HT1080 (cell line): Measurements from ENCODE around the gene AP1AR. TPM values are rescaled to one million over a fixed set of nuclear protein-coding genes. Genes with fewer than 3 reads are reported as not detected.
"Not testable (repeated sequence)": the region's sequence is repeated elsewhere in the genome, so short reads cannot be mapped to it uniquely, and the experiment has no call there.

Experiments used
- DNase-seq: peaks from one replicate; pipeline ENCODE4 v3.0.0-alpha.2; 2015; ENCODE audit warnings: low read depth
- polyA plus RNA-seq, 2 experiments: library from polyadenylated mRNA; depleted of rRNA; stranded (reverse); fragments of >200 nt; gene quantifications; 2 replicates each; pipeline ENCODE4 v1.2.3, GENCODE V29; 2015
- total RNA-seq: library from RNA; depleted of rRNA; stranded (reverse); fragments of >200 nt; shearing (Covaris generic); gene quantifications from 2 replicates; pipeline ENCODE4 v1.2.3, GENCODE V29; 2014; rRNA removed

The AP1AR gene, protein sequence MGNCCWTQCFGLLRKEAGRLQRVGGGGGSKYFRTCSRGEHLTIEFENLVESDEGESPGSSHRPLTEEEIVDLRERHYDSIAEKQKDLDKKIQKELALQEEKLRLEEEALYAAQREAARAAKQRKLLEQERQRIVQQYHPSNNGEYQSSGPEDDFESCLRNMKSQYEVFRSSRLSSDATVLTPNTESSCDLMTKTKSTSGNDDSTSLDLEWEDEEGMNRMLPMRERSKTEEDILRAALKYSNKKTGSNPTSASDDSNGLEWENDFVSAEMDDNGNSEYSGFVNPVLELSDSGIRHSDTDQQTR
- total RNA-seq = 26.3 and 27.9 TPM in 2 replicates
- polyA plus RNA-seq (2015; cell fraction: cytosol; rRNA removed) = 39.3 and 45.2 TPM in 2 replicates
- 36.7 and 37.5 TPM in 2 replicates for polyA plus RNA-seq (2015; cell fraction: nucleus; rRNA removed)

GRCh38 chr4:112231779-112232713 is at the start of gene AP1AR:
TSS of gene AP1AR (plus strand) at chr4:112231787. CDS start at chr4:112232092, 305 bp downstream.
- DNase-seq = peak; percentile 84

DNA sequence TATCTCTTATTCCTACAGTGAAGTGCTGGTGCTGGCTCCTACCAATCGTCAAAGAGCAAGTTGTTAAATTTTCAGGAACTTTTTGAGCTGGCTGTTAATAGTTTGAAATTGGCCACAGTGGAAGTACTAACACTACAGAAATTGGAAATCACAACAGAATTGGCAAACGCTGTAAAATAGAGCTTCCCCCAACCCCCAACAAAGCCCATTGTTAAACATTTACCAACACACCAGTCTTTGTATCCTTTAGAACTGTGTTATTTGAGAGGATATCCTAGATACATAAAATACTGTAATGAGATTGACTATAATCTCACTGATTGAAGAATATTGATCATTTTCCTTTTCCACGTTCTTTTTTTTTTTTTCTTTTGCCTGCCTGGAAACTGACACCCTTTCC is 49.0 kb upstream of the AP1AR start:
- DNase-seq = no peak

DNA sequence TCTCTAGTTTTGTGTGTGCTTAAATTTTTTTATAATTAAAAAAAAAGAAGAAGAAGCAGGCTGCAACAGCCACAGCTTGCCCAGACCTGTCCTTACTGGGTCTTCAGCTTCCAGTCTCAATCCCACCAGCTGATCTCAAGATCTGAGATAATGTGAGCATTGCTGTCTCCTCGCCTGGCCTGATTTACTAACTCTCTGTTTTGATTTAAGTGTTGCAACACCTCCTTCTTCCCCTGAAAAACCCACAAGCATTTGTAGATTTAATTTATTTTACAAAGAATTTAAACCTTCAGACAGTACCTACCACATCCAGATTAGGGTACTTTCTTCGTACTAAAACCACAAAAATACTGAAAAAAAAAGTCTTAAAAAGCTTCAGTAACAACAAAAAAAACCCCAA is 48.3 kb upstream of the AP1AR start:
- DNase-seq = no peak

DNA sequence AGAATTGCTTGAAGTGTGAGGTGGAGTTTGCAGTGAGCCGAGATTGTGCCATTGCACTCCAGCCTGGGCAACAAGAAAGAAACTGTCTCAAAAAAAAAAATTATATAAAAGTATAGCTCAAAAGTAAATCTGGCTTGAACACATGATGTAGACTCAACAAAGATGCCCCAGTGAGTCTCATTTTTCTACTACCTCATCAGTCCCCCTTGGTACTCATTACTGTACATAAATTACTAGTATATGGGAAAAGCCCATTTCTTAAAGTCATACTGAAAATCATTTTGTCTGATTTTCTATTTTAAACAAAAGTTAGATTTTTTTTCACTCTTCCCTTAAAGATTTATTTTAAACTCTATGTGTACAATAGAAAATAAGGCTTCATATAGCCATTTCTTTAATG is 47.1 kb upstream of the AP1AR start:
- DNase-seq = no peak

DNA sequence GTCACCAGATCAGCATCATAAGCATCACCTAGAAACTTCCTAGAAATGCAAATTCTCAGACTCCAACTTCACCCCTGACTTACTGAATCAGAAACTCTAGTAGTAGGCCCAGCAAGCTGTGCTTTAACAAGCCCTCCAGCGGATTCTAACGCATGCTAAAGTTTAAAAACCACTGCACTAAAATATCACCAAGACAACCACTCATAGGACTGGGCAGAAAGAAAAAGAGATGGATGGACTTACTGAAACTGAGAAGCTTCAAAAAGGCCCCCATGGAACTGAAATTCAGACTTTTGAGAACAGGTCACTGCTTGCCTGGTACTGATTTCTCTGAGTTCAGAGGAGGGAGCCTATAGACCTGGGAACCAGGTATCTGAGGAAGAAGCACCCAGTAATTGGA is 46.3 kb upstream of the AP1AR start:
- DNase-seq = no peak

GRCh38 chr4:112185740-112186670 is 45.6 kb upstream of the AP1AR start:
- no peak for DNase-seq

DNA sequence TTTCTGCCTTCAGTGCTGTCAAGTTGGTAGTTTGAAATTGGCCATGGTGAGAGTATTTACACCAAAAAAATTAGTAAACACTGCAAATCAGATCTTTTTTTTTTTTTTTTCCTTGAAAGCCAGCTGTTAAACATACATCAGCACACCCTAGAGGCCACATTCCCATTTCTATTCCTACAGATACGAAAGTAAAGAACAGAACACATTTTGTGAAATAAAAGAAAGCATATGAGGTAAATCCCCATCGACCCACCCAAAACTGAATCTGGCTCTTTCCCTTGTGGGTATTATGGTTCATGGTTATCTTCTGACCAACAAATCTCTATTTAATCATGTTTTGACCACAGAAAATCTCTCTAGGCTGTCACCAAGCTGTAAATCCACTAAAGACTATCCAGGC is 41.8 kb upstream of the AP1AR start:
- no peak for DNase-seq

- no peak for DNase-seq
These were observed 40.9 kb upstream of the AP1AR start for GRCh38 chr4:112190684-112191083.

- DNase-seq = no peak
These were observed 35.1 kb upstream of the AP1AR start for GRCh38 chr4:112196461-112196860.

DNA sequence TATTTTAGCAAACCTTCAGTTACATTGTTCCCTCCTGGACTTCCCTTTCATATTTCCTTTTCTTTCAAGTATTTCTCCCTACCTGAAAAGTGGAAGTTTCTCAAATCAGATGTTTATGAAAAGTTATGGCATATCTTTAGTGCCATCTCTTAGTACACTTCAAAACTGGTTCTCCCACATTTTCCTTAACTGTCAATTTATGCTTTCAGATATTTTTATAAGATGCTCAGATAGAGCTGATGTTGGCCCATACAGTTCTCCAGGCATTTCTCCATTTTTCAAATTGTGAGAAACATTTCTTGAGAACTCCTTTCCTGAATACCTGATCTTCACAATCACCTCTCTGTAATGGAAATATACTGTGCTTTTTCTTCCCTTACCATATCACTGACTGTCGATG is 32.5 kb upstream of the AP1AR start:
- DNase-seq = no peak

GRCh38 chr4:112201915-112202505 is 29.6 kb upstream of the AP1AR start:
- DNase-seq = no peak

DNA sequence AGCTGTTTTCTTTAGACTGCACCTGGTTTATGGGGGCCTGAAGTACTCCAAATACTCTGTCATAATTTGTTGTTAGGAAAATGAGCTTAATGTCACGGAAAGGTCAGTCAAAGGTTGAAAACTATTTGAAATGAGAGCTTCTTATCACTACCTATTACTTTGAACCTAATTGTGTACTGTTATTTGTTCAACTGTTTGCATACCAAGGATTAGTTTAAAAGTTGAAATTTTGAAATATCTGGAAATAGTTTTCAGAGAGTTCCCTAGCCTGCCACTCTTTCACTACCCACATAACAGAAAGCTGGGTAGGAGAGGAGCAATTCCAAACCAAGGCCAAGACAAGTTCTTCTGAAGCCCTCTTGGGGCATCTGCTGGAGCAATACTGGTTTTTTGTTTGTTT is 28.0 kb upstream of the AP1AR start:
- DNase-seq = no peak

DNA sequence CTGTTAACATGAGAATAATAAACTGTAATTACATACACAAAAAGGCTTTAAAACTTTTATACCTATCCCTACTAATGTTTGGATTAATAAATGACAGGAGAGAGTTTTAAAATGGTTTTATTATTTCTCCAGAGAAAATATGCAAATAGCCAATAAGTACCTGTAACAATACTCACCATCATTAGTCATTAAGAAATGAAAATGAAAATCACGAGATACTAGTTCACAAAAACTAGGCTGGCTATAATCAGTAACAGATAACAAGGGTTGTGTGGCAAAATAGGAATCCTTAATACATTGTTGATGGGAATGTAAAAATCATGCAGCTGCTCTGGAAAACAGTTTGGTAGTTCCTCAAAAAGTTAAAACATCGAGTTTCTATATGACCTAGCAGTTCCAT is 25.2 kb upstream of the AP1AR start:
- no peak for DNase-seq

GRCh38 chr4:112208137-112209095 is 23.2 kb upstream of the AP1AR start:
- not testable (repeated sequence) for DNase-seq

- no peak for DNase-seq
These were observed 20.8 kb upstream of the AP1AR start for GRCh38 chr4:112210777-112211176.

DNA sequence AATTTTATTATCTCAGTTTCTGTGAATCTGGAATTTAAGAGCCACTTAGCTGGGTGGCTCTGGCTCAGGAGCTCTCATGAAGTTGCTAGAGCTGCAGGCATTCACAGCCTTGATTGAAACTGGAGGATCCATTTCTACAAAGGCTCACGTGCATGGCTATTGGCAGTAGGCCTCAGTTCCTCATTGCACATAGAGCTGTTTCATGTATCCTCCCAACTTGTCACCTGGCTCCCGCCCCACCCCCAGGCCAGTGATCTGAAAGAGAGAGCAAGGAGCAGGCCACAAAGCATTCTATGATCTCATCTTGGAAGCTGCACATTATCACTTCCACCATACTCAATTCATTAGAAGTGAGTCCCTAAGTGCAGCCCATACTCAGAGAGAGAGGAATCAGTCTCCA is 18.5 kb upstream of the AP1AR start:
- no peak for DNase-seq

- peak; percentile 63 for DNase-seq
These were observed 17.7 kb upstream of the AP1AR start for GRCh38 chr4:112213856-112214255.

DNA sequence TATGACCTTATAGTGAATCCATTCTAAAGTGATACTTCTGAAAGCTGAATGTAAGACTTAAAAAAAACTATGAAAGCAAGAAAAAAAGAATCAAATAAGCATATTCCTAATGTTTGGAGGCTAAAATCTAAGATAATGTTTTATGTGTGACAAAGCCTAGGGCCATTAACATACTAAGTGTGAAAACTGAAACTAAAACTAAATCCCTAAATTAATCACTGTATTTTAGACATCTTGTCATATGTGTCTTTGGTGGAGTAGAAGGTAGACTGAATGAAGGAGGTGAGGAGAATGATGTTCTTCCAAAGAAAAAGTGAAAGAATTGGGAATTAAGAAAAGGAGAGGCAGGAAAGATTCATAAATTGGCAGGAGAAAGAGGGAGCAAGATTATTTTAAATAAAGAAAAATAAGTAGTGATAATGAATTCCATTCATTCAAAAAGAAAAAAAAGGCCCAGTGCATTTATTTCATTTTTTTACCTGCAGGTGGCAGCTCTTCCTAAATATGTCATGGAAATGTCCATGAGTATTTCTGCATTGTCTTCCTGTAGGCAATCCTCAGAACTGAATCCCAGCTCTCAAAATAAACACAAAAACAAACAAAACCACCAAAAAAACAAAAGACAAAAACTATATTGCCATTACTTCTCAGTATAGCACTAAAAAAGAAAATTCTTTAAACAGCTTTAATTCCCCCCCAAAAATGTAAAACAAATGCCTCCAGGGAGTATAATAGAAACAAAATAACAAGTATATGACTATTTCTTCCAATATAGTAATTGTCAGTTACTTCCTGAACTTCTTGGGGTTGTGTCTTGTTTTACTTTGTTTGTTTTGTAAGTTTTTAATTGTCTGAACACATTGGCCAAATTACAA is 17.0 kb upstream of the AP1AR start:
- peak; percentile 34 for DNase-seq
